Endodermal cell (in vitro differentiated cells): ENCODE results near the gene DDX49. TPM values are rescaled to one million over a fixed set of nuclear protein-coding genes. Genes with fewer than 3 reads are reported as not detected.

Experiments
- DNase-seq: peaks from one replicate; pipeline ENCODE4 v3.0.0-alpha.2; 2017
- H3K27ac ChIP-seq: 2 replicates; pipeline ENCODE4 v1.5.1; 2013; ENCODE audit warnings: mild to moderate bottlenecking, low read depth, low read length, moderate library complexity
- H3K27me3 ChIP-seq: 2 replicates; pipeline ENCODE4 v1.6.1; 2013; ENCODE audit warnings: mild to moderate bottlenecking, low read length, moderate library complexity; ENCODE audit not compliant: insufficient read depth, control insufficient read depth, poor library complexity, severe bottlenecking
- H3K36me3 ChIP-seq: 2 replicates; pipeline ENCODE4 v1.7.0; 2013; ENCODE audit warnings: mild to moderate bottlenecking, low read length, moderate library complexity; ENCODE audit not compliant: control insufficient read depth, insufficient read depth
- H3K4me1 ChIP-seq: one replicate; pipeline ENCODE4 v1.7.0; 2013; ENCODE audit warnings: low read length; ENCODE audit not compliant: control insufficient read depth, insufficient read depth
- H3K4me3 ChIP-seq: 2 replicates; pipeline ENCODE4 v1.5.1; 2013; ENCODE audit warnings: mild to moderate bottlenecking, low read length, moderate library complexity
- H3K9ac ChIP-seq: 2 replicates; pipeline ENCODE4 v1.6.1; 2013; ENCODE audit warnings: mild to moderate bottlenecking, low read length, moderate library complexity; ENCODE audit not compliant: poor library complexity, severe bottlenecking; ENCODE audit errors: extremely low read depth
- H3K9me3 ChIP-seq: 2 replicates; pipeline ENCODE4 v1.6.1; 2013; ENCODE audit warnings: mild to moderate bottlenecking, low read length, moderate library complexity; ENCODE audit not compliant: control insufficient read depth
- H3K27ac Mint-ChIP-seq: 2 replicates; pipeline ENCODE4 v1.8.0; 2020; ENCODE audit warnings: mixed read lengths
- H3K27me3 Mint-ChIP-seq: 2 replicates; pipeline ENCODE4 v1.8.0; 2021; ENCODE audit warnings: mild to moderate bottlenecking, mixed read lengths; ENCODE audit not compliant: insufficient read depth
- H3K36me3 Mint-ChIP-seq: 2 replicates; pipeline ENCODE4 v1.8.0; 2020; ENCODE audit warnings: low read depth, mixed read lengths
- H3K4me1 Mint-ChIP-seq: 2 replicates; pipeline ENCODE4 v1.8.0; 2020; ENCODE audit warnings: mixed read lengths
- H3K4me3 Mint-ChIP-seq: 2 replicates; pipeline ENCODE4 v1.8.0; 2020; ENCODE audit warnings: mild to moderate bottlenecking, moderate library complexity, mixed read lengths
- H3K9me3 Mint-ChIP-seq: 2 replicates; pipeline ENCODE4 v1.8.0; 2020; ENCODE audit warnings: mild to moderate bottlenecking, mixed read lengths
- WGBS, 2 experiments: methylation state at CpG; one replicate each; pipeline versions ENCODE4 v1.1.5 to v1.1.7; 2013; ENCODE audit warnings: missing lambda C conversion rate in 2 of 2, mixed read lengths in 1 of 2; ENCODE audit not compliant: insufficient coverage in 1 of 2, insufficient read length in 1 of 2; 5-methylcytosine and 5-hydroxymethylcytosine counted together
- total RNA-seq, 2 donors: library from RNA; stranded (reverse); fragmentation: NEBNext Ultra II Directional in 1 of 2; extraction: Animal tissue kit (Norgen Biotek cat#: 25700) in 1 of 2; gene quantifications; 2 replicates in 1 of 2; 3 replicates in 1 of 2; pipeline ENCODE4 v1.2.1, GENCODE V29; 2021
- TF ChIP-seq, protein P1 (sequence below): fragments of 200-600 bp; sonication (generic); conservative IDR thresholded peaks from 2 replicates; pipeline ENCODE4 v1.5.0; 2021; ENCODE audit warnings: antibody characterized with exemption, mild to moderate bottlenecking

The DDX49 gene
- total RNA-seq, 2 donors from 2014 or later = 30.4 to 37.9 TPM

- Mint-ChIP-seq H3K4me1 (no peaks in the 10 kb centered on the region), H3K9me3 (no peaks in the 10 kb centered on the region), H3K4me3 (no peak overlapping the region), H3K36me3 (peaks cover 17% of the 10 kb centered on the region), H3K27ac (no peak overlapping the region), H3K27me3 (peaks cover 13% of the 10 kb centered on the region)
- H3K27me3 ChIP-seq = no peaks in the 10 kb centered on the region
- no peak overlapping the region for H3K9ac ChIP-seq
- no peaks in the 10 kb centered on the region for H3K4me1 ChIP-seq
- H3K9me3 ChIP-seq = no peaks in the 10 kb centered on the region
- no peak overlapping the region for H3K4me3 ChIP-seq
- TF ChIP-seq, protein P1, sequence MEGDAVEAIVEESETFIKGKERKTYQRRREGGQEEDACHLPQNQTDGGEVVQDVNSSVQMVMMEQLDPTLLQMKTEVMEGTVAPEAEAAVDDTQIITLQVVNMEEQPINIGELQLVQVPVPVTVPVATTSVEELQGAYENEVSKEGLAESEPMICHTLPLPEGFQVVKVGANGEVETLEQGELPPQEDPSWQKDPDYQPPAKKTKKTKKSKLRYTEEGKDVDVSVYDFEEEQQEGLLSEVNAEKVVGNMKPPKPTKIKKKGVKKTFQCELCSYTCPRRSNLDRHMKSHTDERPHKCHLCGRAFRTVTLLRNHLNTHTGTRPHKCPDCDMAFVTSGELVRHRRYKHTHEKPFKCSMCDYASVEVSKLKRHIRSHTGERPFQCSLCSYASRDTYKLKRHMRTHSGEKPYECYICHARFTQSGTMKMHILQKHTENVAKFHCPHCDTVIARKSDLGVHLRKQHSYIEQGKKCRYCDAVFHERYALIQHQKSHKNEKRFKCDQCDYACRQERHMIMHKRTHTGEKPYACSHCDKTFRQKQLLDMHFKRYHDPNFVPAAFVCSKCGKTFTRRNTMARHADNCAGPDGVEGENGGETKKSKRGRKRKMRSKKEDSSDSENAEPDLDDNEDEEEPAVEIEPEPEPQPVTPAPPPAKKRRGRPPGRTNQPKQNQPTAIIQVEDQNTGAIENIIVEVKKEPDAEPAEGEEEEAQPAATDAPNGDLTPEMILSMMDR = no peak
- WGBS, 2 experiments = 87% methylated on average over 8 to 18 of the region's 18 CpGs
- DNase-seq = no peak
- H3K36me3 ChIP-seq = no peaks in the 10 kb centered on the region
- no peak overlapping the region for H3K27ac ChIP-seq
Observed at GRCh38 chr19:18898607-18899408, 20.7 kb upstream of the DDX49 start.

GRCh38 chr19:18899624-18900560, 19.6 kb upstream of the DDX49 start:
- Mint-ChIP-seq H3K36me3 (peaks cover 20% of the 10 kb centered on the region), H3K4me3 (no peak overlapping the region), H3K27me3 (peaks cover 13% of the 10 kb centered on the region), H3K27ac (no peak overlapping the region), H3K4me1 (no peaks in the 10 kb centered on the region), H3K9me3 (no peaks in the 10 kb centered on the region)
- H3K36me3 ChIP-seq = no peaks in the 10 kb centered on the region
- no peaks in the 10 kb centered on the region for H3K9me3 ChIP-seq
- no peak overlapping the region for H3K27ac ChIP-seq
- H3K4me1 ChIP-seq = no peaks in the 10 kb centered on the region
- WGBS, 2 experiments = 94 to 97% methylated on average over 6 to 20 of the region's 20 CpGs
- TF ChIP-seq, protein P1 = no peak
- no peak for DNase-seq
- H3K27me3 ChIP-seq = no peaks in the 10 kb centered on the region
- no peak overlapping the region for H3K4me3 ChIP-seq
- no peak overlapping the region for H3K9ac ChIP-seq

DNA sequence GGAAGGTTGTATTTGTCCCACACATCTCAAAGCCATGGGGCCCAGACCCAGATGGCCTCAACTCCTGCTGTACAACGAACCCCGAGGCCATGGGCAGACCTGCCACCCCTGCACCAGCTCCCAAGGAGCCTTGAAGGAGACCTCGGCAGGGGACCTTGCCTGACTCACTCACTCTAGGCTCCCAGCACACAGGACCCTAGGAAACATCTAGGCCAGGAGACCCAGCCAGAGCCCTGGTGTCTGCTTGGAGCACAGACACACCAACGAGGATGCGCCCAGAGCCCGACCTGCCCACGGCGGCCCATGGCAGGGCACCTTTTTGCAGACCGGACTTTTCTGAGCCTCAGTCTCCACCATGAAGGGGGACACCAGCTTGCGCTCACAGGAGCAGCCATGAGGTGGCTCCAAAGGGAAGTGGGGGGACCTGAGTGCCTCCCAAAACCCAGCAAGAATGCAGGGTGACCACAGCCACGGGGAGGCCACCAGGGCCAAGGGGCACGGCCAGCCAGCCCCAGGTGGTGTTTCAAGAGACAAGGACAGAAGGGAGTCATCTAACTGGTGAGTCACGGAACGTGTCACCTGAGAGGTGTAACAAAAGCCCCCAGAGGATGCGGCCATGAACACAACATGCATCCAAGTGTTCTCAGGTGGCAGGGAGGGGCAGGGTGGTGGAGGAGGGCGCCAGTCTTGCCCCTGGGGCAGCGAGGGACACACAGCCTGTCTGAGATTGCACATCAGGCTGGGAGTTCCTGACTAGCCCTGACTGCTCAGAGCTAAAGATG, 18.6 kb upstream of the DDX49 start:
- Histone ChIP-seq H3K36me3 (no peaks in the 10 kb centered on the region), H3K27me3 (no peaks in the 10 kb centered on the region), H3K9ac (no peak overlapping the region), H3K4me1 (no peaks in the 10 kb centered on the region), H3K27ac (no peak overlapping the region), H3K4me3 (no peak overlapping the region), H3K9me3 (no peaks in the 10 kb centered on the region)
- DNase-seq = no peak
- Mint-ChIP-seq H3K4me3 (no peak overlapping the region), H3K36me3 (peaks cover 22% of the 10 kb centered on the region), H3K9me3 (no peaks in the 10 kb centered on the region), H3K4me1 (no peaks in the 10 kb centered on the region), H3K27ac (no peak overlapping the region), H3K27me3 (peaks cover 13% of the 10 kb centered on the region)
- TF ChIP-seq, protein P1 = no peak
- WGBS, 2 experiments = 88 to 98% methylated on average over 10 to 17 of the region's 17 CpGs
